GM19395 (cell line): ENCODE results near the gene RETN.

Source experiments
- ATAC-seq: cut with Tn5 transposase; IDR thresholded peaks from one replicate; pipeline ENCODE4 v1.9.1; 2021; ENCODE audit warnings: mild to moderate bottlenecking, moderate library complexity; ENCODE audit not compliant: unreplicated experiment

RETN gene

GRCh38 chr19:7705387-7706187 lies 36.7 kb downstream of the RETN start:
- ATAC-seq = peak; percentile 55

GRCh38 chr19:7706188-7706954 lies 37.5 kb downstream of the RETN start:
- no peak for ATAC-seq

DNA sequence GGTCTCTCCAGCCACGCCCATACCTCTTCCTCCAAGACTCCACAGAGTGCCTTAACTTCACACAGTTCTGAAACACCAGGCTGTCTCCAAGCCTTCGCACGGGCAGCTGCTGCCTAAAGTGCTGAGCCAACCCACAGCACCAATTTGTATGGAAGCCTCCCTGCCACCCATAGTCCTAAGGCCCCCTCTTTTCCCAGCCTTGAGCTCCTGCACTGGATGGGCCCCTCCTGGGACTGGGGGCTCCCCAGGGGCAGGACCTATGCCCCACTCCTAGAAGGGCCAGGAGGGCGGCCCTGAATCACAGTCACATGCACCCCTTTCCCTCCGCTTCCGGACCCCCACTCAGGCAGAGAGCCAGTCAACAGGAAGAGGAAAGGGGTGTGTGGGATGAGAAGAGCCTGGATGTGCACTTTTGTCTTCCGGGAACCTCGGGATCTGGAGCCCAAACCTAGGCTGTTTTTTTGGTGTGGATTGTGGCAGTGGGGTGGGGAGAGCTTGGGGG lies 38.2 kb downstream of the RETN start:
- no peak for ATAC-seq

- ATAC-seq = no peak
Measured at GRCh38 chr19:7709932-7710460, 41.1 kb downstream of the RETN start.

DNA sequence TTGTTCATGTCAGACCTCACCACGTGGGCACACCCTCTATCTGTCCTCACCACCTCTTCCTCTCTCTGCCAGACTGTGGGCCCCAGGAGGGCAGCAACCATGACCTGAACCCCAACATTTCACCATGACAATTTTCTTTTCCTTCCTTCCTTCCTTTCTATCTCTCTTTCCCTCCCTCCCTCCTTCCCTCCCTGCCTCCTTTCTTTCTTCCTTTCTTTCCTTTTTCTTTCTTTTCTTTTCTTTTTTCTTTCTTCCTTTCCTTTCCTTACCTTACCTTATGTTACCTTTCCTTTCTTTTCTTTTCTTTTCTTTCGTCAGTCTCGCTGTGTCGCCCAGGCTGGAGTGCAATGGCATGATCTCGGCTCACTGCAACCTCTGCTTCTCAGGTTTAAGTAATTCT lies 41.8 kb downstream of the RETN start:
- ATAC-seq = no peak

DNA sequence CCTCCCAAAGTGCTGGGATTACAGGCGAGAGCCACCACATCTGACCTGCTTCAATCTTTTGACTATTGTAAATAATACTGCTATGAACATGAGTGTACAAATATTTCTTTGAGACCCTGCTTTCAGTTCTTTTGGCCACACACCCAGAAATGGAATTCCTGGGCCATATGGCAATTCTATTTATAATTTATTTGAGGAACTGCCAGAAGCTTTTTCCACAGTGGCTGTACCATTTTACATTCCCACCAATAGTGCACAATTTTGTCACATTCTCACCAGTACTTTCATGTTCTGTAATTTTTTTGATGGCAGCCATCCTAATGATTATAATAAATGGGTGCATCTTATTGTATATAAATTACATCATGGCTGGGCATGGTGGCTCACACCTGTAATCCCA lies 46.8 kb downstream of the RETN start:
- ATAC-seq = no peak

GRCh38 chr19:7716762-7717161 lies 47.9 kb downstream of the RETN start:
- no peak for ATAC-seq

DNA sequence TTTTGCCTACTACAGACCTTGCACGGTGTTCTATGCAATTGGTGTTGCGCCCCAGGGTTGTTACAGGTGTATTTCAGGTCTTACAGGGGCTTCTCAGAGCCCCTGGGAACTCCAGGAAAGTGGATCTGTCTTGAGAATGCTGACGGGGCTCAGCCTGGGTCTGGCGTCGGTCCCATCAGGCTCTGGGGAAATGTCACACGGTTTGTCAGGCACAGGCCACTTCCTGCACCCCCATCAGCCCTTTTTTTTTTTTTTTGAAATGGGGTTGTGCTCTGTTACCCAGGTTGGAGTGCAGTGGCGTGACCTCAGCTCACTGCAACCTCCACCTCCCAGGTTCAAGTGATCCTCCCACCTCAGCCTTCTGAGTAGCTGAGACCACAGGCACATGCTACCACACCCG lies 49.8 kb downstream of the RETN start:
- ATAC-seq = no peak
